K562 (cell line): ENCODE data around the gene AGFG1. TPM values are rescaled to one million over a fixed set of nuclear protein-coding genes. Genes with fewer than 3 reads are reported as not detected.

ENCODE experiments used
- ATAC-seq: fragments of 200-7000 bp; cut with Tn5 transposase; 3 replicates; pipeline ENCODE4 v1.9.1; 2020; ENCODE audit warnings: moderate library complexity
- BruUV-seq: library from RNA; stranded (reverse); fragments of 400-500 nt; replicated peaks from 2 replicates; lab custom pipeline; 2021; lab: Mats Ljungman, UMichigan
- CTCF ChIA-PET: fragments of 300-600 bp; formaldehyde crosslinking; extraction: SDS; loops from one replicate; lab custom pipeline; 2021; ENCODE audit warnings: low intra/inter-chr PET ratio; lab: Yijun Ruan, JAX
- POLR2A ChIA-PET: fragments of 300-600, 350-650 bp; sonication (Branson Sonifier 250); formaldehyde crosslinking; extraction: SDS; loops from one replicate; lab custom pipeline; 2021; ENCODE audit warnings: antibody characterized with exemption, inconsistent platforms; lab: Yijun Ruan, JAX
- DNase-seq, 4 experiments: peaks; one replicate each; pipeline versions ENCODE4 v3.0.0 to v3.0.0-alpha.2; 2011 to 2018; ENCODE audit warnings: low spot score in 3 of 4, mixed read lengths in 3 of 4; ENCODE audit errors: extremely low read depth in 1 of 4
- FAIRE-seq: peaks from 2 replicates; lab custom pipeline; 2011; peaks lifted over from hg19 to GRCh38; lab: Jason Lieb, UNC
- H2AFZ ChIP-seq: 2 replicates; pipeline ENCODE4 v1.6.0; 2011; ENCODE audit warnings: low read depth, low read length, control low read depth, inconsistent platforms
- H3K27ac ChIP-seq: fragments of 200-600 bp; 3 replicates; pipeline ENCODE4 v1.8.0; 2011; ENCODE audit warnings: low read depth, mild to moderate bottlenecking, control low read depth, inconsistent platforms, low read length, moderate library complexity, mixed read lengths; ENCODE audit errors: extremely low read depth
- H3K27me3 ChIP-seq, 2 experiments: fragments of 300-600 bp in 1 of 2; 2 replicates in 1 of 2; 3 replicates in 1 of 2; pipeline versions ENCODE4 v1.6.0 to v1.8.0; 2011; ENCODE audit warnings: inconsistent platforms in 2 of 2, low read length in 2 of 2, mild to moderate bottlenecking in 1 of 2, mixed read lengths in 1 of 2, moderate library complexity in 1 of 2; ENCODE audit not compliant: control insufficient read depth in 2 of 2, insufficient read depth in 2 of 2
- H3K36me3 ChIP-seq: fragments of 300-600 bp; 3 replicates; pipeline ENCODE4 v1.8.0; 2011; ENCODE audit warnings: mild to moderate bottlenecking, low read length, inconsistent platforms; ENCODE audit not compliant: control insufficient read depth, insufficient read depth
- H3K4me1 ChIP-seq, 2 experiments: fragments of 200-600 bp in 1 of 2; replicated peaks in 1 of 2; 2 replicates in 1 of 2; 3 replicates in 1 of 2; pipeline versions ENCODE4 v1.5.1 to v1.8.0; 2011; ENCODE audit warnings: inconsistent platforms in 2 of 2, low read length in 2 of 2, mild to moderate bottlenecking in 1 of 2, mixed read lengths in 1 of 2, moderate library complexity in 1 of 2; ENCODE audit not compliant: control insufficient read depth in 2 of 2, insufficient read depth in 2 of 2
- H3K4me2 ChIP-seq: 2 replicates; pipeline ENCODE4 v1.6.1; 2011; ENCODE audit warnings: low read length, control low read depth, inconsistent platforms, mixed read lengths; ENCODE audit not compliant: insufficient read depth
- H3K4me3 ChIP-seq: fragments of 200-600 bp; sonication (generic), shearing (Covaris generic); 2 replicates; pipeline ENCODE4 v1.5.1; 2016; ENCODE audit warnings: control low read depth, inconsistent platforms
- H3K79me2 ChIP-seq: fragments of 200-600 bp; 3 replicates; pipeline ENCODE4 v1.8.0; 2011; ENCODE audit warnings: low read length, inconsistent platforms; ENCODE audit not compliant: control insufficient read depth, insufficient read depth
- H3K9ac ChIP-seq, 2 experiments: 2 replicates each; pipeline versions ENCODE4 v1.6.0 to v1.6.1; 2011; ENCODE audit warnings: low read depth in 2 of 2, low read length in 2 of 2, control low read depth in 1 of 2, inconsistent platforms in 1 of 2, mild to moderate bottlenecking in 1 of 2, mixed read lengths in 1 of 2; ENCODE audit not compliant: insufficient read depth in 1 of 2
- H3K9me1 ChIP-seq: one replicate; pipeline ENCODE4 v1.6.0; 2011; ENCODE audit warnings: inconsistent platforms, mild to moderate bottlenecking, low read length, moderate library complexity; ENCODE audit not compliant: control insufficient read depth, insufficient read depth
- H3K9me3 ChIP-seq: replicated peaks from 2 replicates; pipeline ENCODE4 v1.5.1; 2011; ENCODE audit warnings: low read depth, low read length, inconsistent platforms; ENCODE audit not compliant: control insufficient read depth, insufficient read depth
- H4K20me1 ChIP-seq: replicated peaks from 2 replicates; pipeline ENCODE4 v1.6.1; 2011; ENCODE audit warnings: low read length, inconsistent platforms, mixed read lengths; ENCODE audit not compliant: control insufficient read depth, insufficient read depth
- ATF1 ChIP-seq, 2 experiments: fragments of 450-650 bp in 1 of 2; IDR thresholded peaks; 2 replicates each; pipeline ENCODE4 v1.6.1; 2016; ENCODE audit warnings: missing compliant biosample characterization in 1 of 2, missing genetic modification characterization in 1 of 2
- CBX3 ChIP-seq, 2 experiments: IDR thresholded peaks; 1 replicate in 1 of 2; 2 replicates in 1 of 2; pipeline ENCODE4 v1.6.1; 2012; ENCODE audit warnings: inconsistent platforms in 2 of 2, low read length in 2 of 2, borderline replicate concordance in 1 of 2, control low read depth in 1 of 2
- CREM ChIP-seq: IDR thresholded peaks from 2 replicates; pipeline ENCODE4 v1.6.1; 2014; ENCODE audit warnings: antibody characterized with exemption, low read depth
- DPF2 ChIP-seq: fragments of 450-650 bp; IDR thresholded peaks from 2 replicates; pipeline ENCODE4 v1.6.1; 2016
- TCF7 ChIP-seq: sonication (generic); IDR thresholded peaks from 2 replicates; pipeline ENCODE4 v1.6.1; 2016; ENCODE audit warnings: antibody characterized with exemption, borderline replicate concordance
- THRAP3 ChIP-seq: fragments of 450-650 bp; IDR thresholded peaks from 2 replicates; pipeline ENCODE4 v1.6.1; 2016; ENCODE audit warnings: mild to moderate bottlenecking, inconsistent platforms, borderline replicate concordance
- WGBS: fragments of 100-300 bp; shearing (Covaris generic); methylation state at CpG from one replicate; pipeline ENCODE4 v1.1.6; 2016; ENCODE audit warnings: low coverage, mixed read lengths; ENCODE audit not compliant: insufficient coverage; ENCODE audit errors: missing lambda C conversion rate; 5-methylcytosine and 5-hydroxymethylcytosine counted together
- in situ Hi-C: fragments of 300-500 bp; cut with MboI; formaldehyde crosslinking; loops from 4 replicates; pipeline ENCODE4 v1.15.0; 2018; ENCODE audit warnings: inconsistent platforms, mixed read lengths
- intact Hi-C: fragments of 100-400 bp; cut with micrococcal nuclease; formaldehyde crosslinking; loops from 2 replicates; pipeline ENCODE4 v1.14.2; 2022
- polyA plus RNA-seq, 8 experiments: library from polyadenylated mRNA; depleted of rRNA in 4 of 8; stranded (reverse) in 5 of 8; unstranded in 3 of 8; fragments of >200 nt; fragmentation: Nextera tagmentation in 2 of 8; fragmentation: Illumina TruSeq in 1 of 8; extraction: Ambion mirVana in 2 of 8; extraction: Trizol in 1 of 8; gene quantifications; 2 replicates each; pipeline versions ENCODE4 v1.2.1 to v1.2.3, GENCODE V29; 2011 to 2014; ENCODE audit warnings: inconsistent platforms in 1 of 8, missing spikeins in 1 of 8
- total RNA-seq, 7 experiments: library from RNA; depleted of rRNA in 6 of 7; stranded (reverse); fragments of >200 nt in 6 of 7; fragmentation: Illumina TruSeq in 2 of 7; extraction: Trizol in 2 of 7; gene quantifications; 2 replicates each; pipeline versions ENCODE4 v1.2.1 to v1.2.3, GENCODE V29; 2011 to 2021; ENCODE audit warnings: low replicate concordance in 1 of 7
- TF ChIP-seq, protein P1 (sequence below): fragments of 200-800 bp; sonication (Bioruptor generic); IDR thresholded peaks from 2 replicates; pipeline ENCODE4 v1.6.1; 2017; ENCODE audit warnings: missing genetic modification characterization, missing compliant biosample characterization
- TF ChIP-seq, protein P2 (sequence below): fragments of 450-650 bp; IDR thresholded peaks from 2 replicates; pipeline ENCODE4 v1.6.1; 2016; ENCODE audit warnings: missing biosample characterization, missing genetic modification characterization

The AGFG1 gene
- total and polyA plus RNA-seq, 9 of the 15 experiments (the other 6 are each of a cell fraction or from before 2014, with no cell fraction given) = 11.2 to 97.5 (median 36.0) TPM

DNA sequence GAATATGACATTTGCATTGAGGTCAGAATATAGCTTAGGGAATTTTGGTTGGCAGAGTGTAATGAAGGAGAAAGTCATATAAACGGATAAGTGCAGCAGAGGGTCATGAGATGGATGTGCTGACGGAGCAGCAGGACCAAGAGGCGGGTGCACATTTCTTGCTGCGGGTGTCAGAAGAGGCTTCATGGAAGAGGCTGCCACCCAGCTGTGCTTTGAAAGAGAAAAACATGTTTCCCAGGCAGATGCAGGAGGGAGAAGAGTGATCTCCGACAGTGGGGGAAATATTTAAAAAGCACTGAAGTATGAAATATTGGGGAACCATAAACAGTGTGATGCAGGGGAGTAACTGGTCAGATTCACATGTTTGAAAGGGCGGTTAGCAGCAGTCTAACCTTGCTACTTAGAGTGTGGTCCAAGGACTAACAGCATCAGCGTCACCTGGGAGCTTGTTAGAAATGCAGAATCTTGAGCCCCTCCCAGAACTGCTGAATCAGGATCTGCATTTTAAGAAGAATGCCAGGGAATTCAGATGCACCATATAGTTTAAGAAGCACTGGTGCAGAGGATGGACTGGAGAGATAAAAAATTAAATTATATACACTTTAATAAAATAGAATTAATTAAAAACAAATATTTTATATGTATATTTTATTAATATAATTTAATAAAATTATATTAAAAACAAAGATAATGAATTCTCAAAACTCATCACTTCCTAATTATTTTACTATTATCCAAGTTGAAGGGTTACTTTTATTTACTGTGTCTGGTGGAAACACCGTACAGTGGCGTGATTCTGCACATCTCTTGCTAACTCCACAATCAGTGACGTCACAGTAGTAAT, 48.1 kb upstream of the AGFG1 start:
- no peaks in the 10 kb centered on the region for H3K27me3 ChIP-seq
- no TSS peak for BruUV-seq
- no peak overlapping the region for H3K27ac ChIP-seq
- no peak overlapping the region for H3K9ac ChIP-seq
- H3K79me2 ChIP-seq = no peaks in the 10 kb centered on the region
- H4K20me1 ChIP-seq = no peaks in the 10 kb centered on the region
- H3K4me2 ChIP-seq = no peak overlapping the region
- H3K9me1 ChIP-seq = no peaks in the 10 kb centered on the region
- intact Hi-C loops (no loop called here), in situ Hi-C loops (no loop called here)
- POLR2A ChIA-PET = no interaction called here
- H3K9me3 ChIP-seq = no peaks in the 10 kb centered on the region
- FAIRE-seq (no peak), DNase-seq (no peak), ATAC-seq (no peak)
- CTCF ChIA-PET = no interaction called here
- H3K4me1 ChIP-seq = no peaks in the 10 kb centered on the region
- H3K36me3 ChIP-seq = no peaks in the 10 kb centered on the region
- TF ChIP-seq THRAP3 (no peak), CREM (peak; percentile 38; the same call in 1 of the 2 replicates), ATF1 (CRISPR knock-in tag; IDR thresholded peaks at IDR 0.05) (no peak), ATF1 (tag; IDR thresholded peaks at IDR 0.05) (0 out of 2 replicates have a peak, but pooled peaks have one; percentile 49)
- 52% methylated on average over 10 of the region's 10 CpGs for WGBS
- H3K4me3 ChIP-seq = no peak overlapping the region
- H2AFZ ChIP-seq = peak overlapping the region; percentile 32; the same call in 1 of the 2 replicates

DNA sequence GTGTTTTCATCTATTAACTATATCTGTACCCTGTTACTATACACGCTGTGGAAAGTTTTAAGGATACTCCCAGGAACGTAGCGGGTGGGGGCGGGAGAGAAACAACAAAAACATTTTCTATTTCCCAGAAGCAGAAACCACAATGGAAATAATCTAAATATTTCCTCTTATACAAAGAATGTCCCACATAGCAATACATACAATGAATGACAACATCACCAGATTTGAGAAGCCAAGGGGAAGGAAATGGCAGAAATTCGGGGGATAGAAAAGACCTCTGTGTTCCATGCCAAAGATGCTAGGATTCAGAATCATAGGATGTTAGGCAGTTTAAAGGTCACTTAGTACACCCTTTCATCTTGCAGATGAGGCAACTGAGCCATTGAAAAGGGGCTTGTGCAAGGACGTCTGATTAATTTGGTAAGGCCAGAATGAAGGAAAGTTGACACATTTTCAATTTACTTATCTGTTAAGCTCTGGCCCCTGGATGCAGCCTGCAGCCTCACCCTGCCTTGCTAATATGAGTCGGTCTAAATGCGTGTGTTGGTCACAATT, 43.1 kb upstream of the AGFG1 start:
- no peak overlapping the region for H3K4me3 ChIP-seq
- no peaks in the 10 kb centered on the region for H4K20me1 ChIP-seq
- no peak overlapping the region for H3K4me2 ChIP-seq
- in situ Hi-C loops (no loop called here), intact Hi-C loops (no loop called here)
- H3K27me3 ChIP-seq = no peaks in the 10 kb centered on the region
- no peaks in the 10 kb centered on the region for H3K36me3 ChIP-seq
- no peaks in the 10 kb centered on the region for H3K4me1 ChIP-seq
- no peak overlapping the region for H3K27ac ChIP-seq
- H3K79me2 ChIP-seq = no peaks in the 10 kb centered on the region
- DNase-seq = no peak
- peaks cover 1% of the 10 kb centered on the region; the same call in 1 of the 2 replicates for H3K9me3 ChIP-seq
- ChIA-PET POLR2A (no interaction called here), CTCF (no interaction called here)
- 30% methylated on average over 8 of the region's 8 CpGs for WGBS
- no TSS peak for BruUV-seq
- no peak for FAIRE-seq
- no peaks in the 10 kb centered on the region for H3K9me1 ChIP-seq
- H3K9ac ChIP-seq = no peak overlapping the region
- no peak overlapping the region for H2AFZ ChIP-seq
- no peak for ATAC-seq
- TF ChIP-seq CBX3 (IDR thresholded peaks at IDR 0.05; ENCODE audit: borderline replicate concordance in 1 of 2, low read length in 2 of 2) (no peak), DPF2 (no peak), TCF7 (no peak)
- TF ChIP-seq, protein P1, sequence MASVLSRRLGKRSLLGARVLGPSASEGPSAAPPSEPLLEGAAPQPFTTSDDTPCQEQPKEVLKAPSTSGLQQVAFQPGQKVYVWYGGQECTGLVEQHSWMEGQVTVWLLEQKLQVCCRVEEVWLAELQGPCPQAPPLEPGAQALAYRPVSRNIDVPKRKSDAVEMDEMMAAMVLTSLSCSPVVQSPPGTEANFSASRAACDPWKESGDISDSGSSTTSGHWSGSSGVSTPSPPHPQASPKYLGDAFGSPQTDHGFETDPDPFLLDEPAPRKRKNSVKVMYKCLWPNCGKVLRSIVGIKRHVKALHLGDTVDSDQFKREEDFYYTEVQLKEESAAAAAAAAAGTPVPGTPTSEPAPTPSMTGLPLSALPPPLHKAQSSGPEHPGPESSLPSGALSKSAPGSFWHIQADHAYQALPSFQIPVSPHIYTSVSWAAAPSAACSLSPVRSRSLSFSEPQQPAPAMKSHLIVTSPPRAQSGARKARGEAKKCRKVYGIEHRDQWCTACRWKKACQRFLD (CRISPR knock-in tag) = no peak
- TF ChIP-seq, protein P2, sequence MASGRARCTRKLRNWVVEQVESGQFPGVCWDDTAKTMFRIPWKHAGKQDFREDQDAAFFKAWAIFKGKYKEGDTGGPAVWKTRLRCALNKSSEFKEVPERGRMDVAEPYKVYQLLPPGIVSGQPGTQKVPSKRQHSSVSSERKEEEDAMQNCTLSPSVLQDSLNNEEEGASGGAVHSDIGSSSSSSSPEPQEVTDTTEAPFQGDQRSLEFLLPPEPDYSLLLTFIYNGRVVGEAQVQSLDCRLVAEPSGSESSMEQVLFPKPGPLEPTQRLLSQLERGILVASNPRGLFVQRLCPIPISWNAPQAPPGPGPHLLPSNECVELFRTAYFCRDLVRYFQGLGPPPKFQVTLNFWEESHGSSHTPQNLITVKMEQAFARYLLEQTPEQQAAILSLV (tag) = no peak
